Stimulated activated CD8-positive, alpha-beta memory T cell treated with anti-CD3 and anti-CD28 coated beads, Interleukin-15, amount 100 ng/mL, for 24 hours (primary cell): Measurements from ENCODE around the gene STK24.

ENCODE experiments used
- DNase-seq: peaks from one replicate; pipeline ENCODE4 v3.0.0-alpha.2; 2020; ENCODE audit warnings: low read depth

The STK24 gene

GRCh38 chr13:98450026-98450425, 126.9 kb downstream of the STK24 start:
- DNase-seq: no peak

GRCh38 chr13:98449273-98449672, 127.6 kb downstream of the STK24 start:
- no peak for DNase-seq

GRCh38 chr13:98448642-98448928, 128.3 kb downstream of the STK24 start:
- DNase-seq: no peak

- no peak for DNase-seq
Observed at GRCh38 chr13:98447881-98448641, 128.8 kb downstream of the STK24 start.

GRCh38 chr13:98447130-98447529, 129.8 kb downstream of the STK24 start:
- no peak for DNase-seq

- no peak for DNase-seq
Observed at GRCh38 chr13:98446234-98446621, 130.7 kb downstream of the STK24 start.

GRCh38 chr13:98445340-98446233, 131.3 kb downstream of the STK24 start:
- DNase-seq: peak; percentile 64

- no peak for DNase-seq
Observed at GRCh38 chr13:98444381-98444780, 132.5 kb downstream of the STK24 start.

GRCh38 chr13:98443800-98444325, 133.0 kb downstream of the STK24 start:
- DNase-seq: no peak

GRCh38 chr13:98443329-98443728, 133.6 kb downstream of the STK24 start:
- no peak for DNase-seq

- no peak for DNase-seq
Observed at GRCh38 chr13:98442391-98443230, 134.3 kb downstream of the STK24 start.

GRCh38 chr13:98441056-98441676, 135.7 kb downstream of the STK24 start:
- DNase-seq: no peak

- no peak for DNase-seq
Observed at GRCh38 chr13:98440390-98441055, 136.4 kb downstream of the STK24 start.

- DNase-seq: no peak
Observed at GRCh38 chr13:98439896-98440295, 137.0 kb downstream of the STK24 start.

GRCh38 chr13:98439126-98439828, 137.6 kb downstream of the STK24 start:
- no peak for DNase-seq

- DNase-seq: no peak
Observed at GRCh38 chr13:98438246-98439125, 138.4 kb downstream of the STK24 start.

GRCh38 chr13:98436233-98436910, 140.5 kb downstream of the STK24 start:
- no peak for DNase-seq

GRCh38 chr13:98435376-98435775, 141.5 kb downstream of the STK24 start:
- DNase-seq: no peak

- no peak for DNase-seq
Observed at GRCh38 chr13:98434060-98434459, 142.8 kb downstream of the STK24 start.
